Esophagus squamous epithelium (tissue), 5 donors: ENCODE results near the gene NUDT1. TPM values are rescaled to one million over a fixed set of nuclear protein-coding genes. Genes with fewer than 3 reads are reported as not detected.

Experiments
- DNase-seq: peaks from one replicate; lab custom pipeline; 2025; lab: John Stamatoyannopoulos, UW
- H3K27ac ChIP-seq, 4 donors: fragments of 200-600 bp; sonication (generic); one replicate each; pipeline ENCODE4 v1.5.1; 2016 to 2019; ENCODE audit warnings: mild to moderate bottlenecking in 1 of 4
- H3K27me3 ChIP-seq, 4 donors: fragments of 200-600 bp; sonication (generic); 1 replicate in 3 of 4; 2 replicates in 1 of 4; pipeline versions ENCODE4 v1.5.1 to v1.6.0; 2017 to 2021; ENCODE audit warnings: antibody characterized with exemption in 1 of 4
- H3K36me3 ChIP-seq, 3 donors: fragments of 200-600 bp; sonication (generic); one replicate each; pipeline ENCODE4 v1.5.1; 2016 to 2019
- H3K4me1 ChIP-seq, 3 donors: fragments of 200-600 bp; sonication (generic); one replicate each; pipeline ENCODE4 v1.5.1; 2017 to 2019
- H3K4me3 ChIP-seq, 4 donors: fragments of 200-600 bp; sonication (generic); 1 replicate in 3 of 4; 2 replicates in 1 of 4; pipeline ENCODE4 v1.5.1; 2016 to 2019; ENCODE audit warnings: mild to moderate bottlenecking in 2 of 4, moderate library complexity in 1 of 4
- H3K9me3 ChIP-seq, 3 donors: fragments of 200-600 bp; sonication (generic); one replicate each; pipeline ENCODE4 v1.5.1; 2016 to 2019
- CTCF ChIP-seq, 6 experiments: fragments of 450-650 bp in 4 of 6; fragments of 200-600 bp in 2 of 6; sonication (generic) in 2 of 6; IDR thresholded peaks; one replicate each; pipeline ENCODE4 v1.5.1; 2016 to 2019; ENCODE audit warnings: antibody characterized with exemption in 6 of 6, mild to moderate bottlenecking in 4 of 6, moderate library complexity in 4 of 6
- POLR2A ChIP-seq, 4 donors: fragments of 450-650 bp; IDR thresholded peaks; one replicate each; pipeline ENCODE4 v1.6.1; 2017; ENCODE audit warnings: antibody characterized with exemption in 4 of 4, mild to moderate bottlenecking in 4 of 4, moderate library complexity in 3 of 4
- WGBS, 2 donors: methylation state at CpG; one replicate each; pipeline ENCODE4 v1.1.5; 2018; 5-methylcytosine and 5-hydroxymethylcytosine counted together
- intact Hi-C: fragments of 100-400 bp; cut with DNase I; formaldehyde crosslinking; loops from one replicate; pipeline ENCODE4 v1.15.0; 2022
- total RNA-seq, 4 donors: library from RNA; depleted of rRNA; stranded (reverse); fragments of >200 nt; gene quantifications; one replicate each; pipeline ENCODE4 v1.1.0, GENCODE V29; 2016
- donor health status: DM: yes; HTN: yes; CAD: no.

Gene NUDT1
- total RNA-seq, 4 donors from 2014 or later = 16.3 to 51.7 (median 28.2) TPM

GRCh38 chr7:2296832-2297231 lies 54.8 kb downstream of the NUDT1 start:
- 89 to 93% methylated on average over 6 of the region's 6 CpGs for WGBS, 2 donors
- no peak overlapping the region for H3K4me3 ChIP-seq
- no peaks in the 10 kb centered on the region for H3K36me3 ChIP-seq
- TF ChIP-seq CTCF (IDR thresholded peaks at IDR 0.05) = no peak
- no peak for TF ChIP-seq POLR2A (IDR thresholded peaks at IDR 0.05)
- intact Hi-C loops = no loop called here
- no peak for DNase-seq
- H3K4me1 ChIP-seq = peaks cover 0 to 29% (median 0%) of the 10 kb centered on the region in 3 donors
- H3K27me3 ChIP-seq = no peaks in the 10 kb centered on the region
- H3K9me3 ChIP-seq = no peaks in the 10 kb centered on the region
- no peak overlapping the region for H3K27ac ChIP-seq

GRCh38 chr7:2299131-2299829 lies 57.3 kb downstream of the NUDT1 start:
- Histone ChIP-seq H3K4me3 (peak overlapping the region in 1 of 4 donors; percentile 30), H3K4me1 (peaks cover 0 to 29% (median 0%) of the 10 kb centered on the region in 3 donors), H3K27me3 (no peaks in the 10 kb centered on the region), H3K27ac (peak overlapping the region in 3 of 4 donors; percentile 43 to 53 (median 50)), H3K9me3 (no peaks in the 10 kb centered on the region), H3K36me3 (no peaks in the 10 kb centered on the region)
- no peak for DNase-seq
- WGBS, 2 donors = 70 to 71% methylated on average over 8 to 14 of the region's 18 CpGs
- intact Hi-C loops = no loop called here
- TF ChIP-seq CTCF (IDR thresholded peaks at IDR 0.05) (no peak), POLR2A (IDR thresholded peaks at IDR 0.05) (no peak)

GRCh38 chr7:2299870-2300512 lies 58.0 kb downstream of the NUDT1 start:
- DNase-seq = no peak
- intact Hi-C loops = no loop called here
- no peak for TF ChIP-seq CTCF (IDR thresholded peaks at IDR 0.05)
- no peak for TF ChIP-seq POLR2A (IDR thresholded peaks at IDR 0.05)
- H3K4me1 ChIP-seq = peaks cover 0 to 29% (median 0%) of the 10 kb centered on the region in 3 donors
- no peaks in the 10 kb centered on the region for H3K27me3 ChIP-seq
- H3K4me3 ChIP-seq = peak overlapping the region in 1 of 4 donors; percentile 30
- no peaks in the 10 kb centered on the region for H3K36me3 ChIP-seq
- H3K27ac ChIP-seq = peak overlapping the region in 3 of 4 donors; percentile 43 to 53 (median 50)
- WGBS, 2 donors = 48 to 49% methylated on average over 9 of the region's 9 CpGs
- no peaks in the 10 kb centered on the region for H3K9me3 ChIP-seq

Other genes with a start within 250 kb of the NUDT1 start
- gene MAD1L1, start 9.3 kb upstream of the NUDT1 start, total RNA-seq = 10 to 100 TPM; 16.6 to 40.4 (median 30.2) TPM
- 10 to 100 TPM; 16.8 to 31.5 (median 17.9) TPM for gene MRM2, start within 50 bp of the NUDT1 start, total RNA-seq
- 10 to 100 TPM in 3 of 4 donors, 1 to 10 TPM in 1; 4.7 to 17.9 (median 12.5) TPM for gene SNX8, start 72.2 kb downstream of the NUDT1 start, total RNA-seq
- 100 to 1,000 TPM; 127 to 155 (median 136) TPM for gene EIF3B, start 112.6 kb downstream of the NUDT1 start, total RNA-seq
- 10 to 100 TPM in 1 of 4 donors, 1 to 10 TPM in 3; 1.5 to 11.8 (median 5.0) TPM for gene CHST12, start 161.4 kb downstream of the NUDT1 start, total RNA-seq
- gene GRIFIN, start 234.2 kb downstream of the NUDT1 start, total RNA-seq = not detected